ENCODE results near the gene FRAT2. TPM values are rescaled to one million over a fixed set of nuclear protein-coding genes. Genes with fewer than 3 reads are reported as not detected.

FRAT2 gene
- total and polyA plus RNA-seq, 10 of the 15 experiments (the other 5 are each of a cell fraction or from before 2014, with no cell fraction given), result 0.69 to 5.9 (median 3.8) TPM

DNA sequence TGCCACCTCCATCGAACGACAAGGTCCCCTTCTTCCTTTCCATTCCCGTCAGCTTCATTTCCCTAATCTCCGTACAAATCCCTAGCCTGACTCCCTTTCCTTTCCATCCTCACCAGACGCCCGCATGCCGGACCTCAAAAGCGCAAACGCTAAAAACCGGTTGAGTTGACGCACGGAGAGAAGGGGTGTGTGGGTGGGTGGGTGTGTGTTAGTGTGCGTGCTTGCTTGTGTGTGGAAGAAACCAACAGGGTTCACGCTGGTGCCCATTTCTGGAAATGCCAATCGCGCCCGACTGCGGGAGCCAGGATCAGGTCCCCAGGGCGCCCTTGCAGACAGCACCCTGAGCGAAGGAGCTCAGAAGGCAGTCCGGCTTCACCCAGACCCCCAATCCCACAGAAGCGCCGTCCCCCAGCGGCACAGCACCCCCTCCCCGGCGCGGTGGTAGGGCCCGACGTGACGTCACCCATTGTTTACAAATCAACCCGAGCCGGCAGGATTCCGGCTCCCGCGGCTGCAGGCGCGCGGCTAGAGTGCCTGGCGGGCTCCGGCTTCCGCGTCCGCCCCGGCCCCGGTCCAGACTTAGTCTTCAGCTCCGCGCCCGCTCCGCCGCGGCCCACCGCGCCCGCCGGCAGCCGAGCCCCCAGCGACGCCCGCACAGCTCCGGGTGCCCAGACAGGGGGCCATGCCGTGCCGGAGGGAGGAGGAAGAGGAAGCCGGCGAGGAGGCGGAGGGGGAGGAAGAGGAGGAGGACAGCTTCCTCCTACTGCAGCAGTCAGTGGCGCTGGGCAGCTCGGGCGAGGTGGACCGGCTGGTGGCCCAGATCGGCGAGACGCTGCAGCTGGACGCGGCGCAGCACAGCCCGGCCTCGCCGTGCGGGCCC, 15.5 kb downstream of the FRAT2 start, which contains the start of gene FRAT1:
TSS of gene FRAT1 (plus strand) at position 500 of the 880 bp plus-strand sequence. CDS start at position 683, 183 bp downstream.
- Histone ChIP-seq H3K9ac (ENCODE audit: control insufficient read depth, insufficient read depth, low read length) (peak within 1 kb of the TSS; percentile 91), H3K4me3 (peak within 1 kb of the TSS; percentile 92), H3K4me1 (ENCODE audit: control insufficient read depth, insufficient read depth, low read length) (peaks cover 7% of the 10 kb centered on the region), H2AFZ (ENCODE audit: control insufficient read depth, low read depth, low read length) (peak within 1 kb of the TSS; percentile 100), H3K27me3 (replicated peaks in 1 of 2; ENCODE audit: control insufficient read depth in 2 of 2, insufficient read depth in 2 of 2, low read length in 1 of 2) (peaks cover 12% of the 10 kb centered on the region in 2 experiments), H3K9me3 (replicated peaks; ENCODE audit: control insufficient read depth, insufficient read depth, low read length) (no peaks in the 10 kb centered on the region), H3K27ac (ENCODE audit: control insufficient read depth, insufficient read depth) (peak within 1 kb of the TSS; percentile 89), H3K4me2 (ENCODE audit: control insufficient read depth, insufficient read depth) (peak within 1 kb of the TSS; percentile 97), H3K36me3 (ENCODE audit: control insufficient read depth in 2 of 2, insufficient read depth in 2 of 2, low read length in 1 of 2) (no peaks in the 10 kb centered on the region), H4K20me1 (ENCODE audit: control insufficient read depth, insufficient read depth) (no peaks in the 10 kb centered on the region), H3K79me2 (ENCODE audit: control insufficient read depth, insufficient read depth, low read length) (no peaks in the 10 kb centered on the region)
- BruUV-seq (replicated peaks), result no TSS peak
- FAIRE-seq, result peak; percentile 95
- ChIA-PET CTCF (interaction anchor here (0.6 to 2.1 kb wide), 2 partner anchors 40 to 1061 kb away, joined by 3 to 9 read pairs; no protein-coding TSS in a partner anchor), SMC1A (ENCODE audit: uncharacterized antibody, unreplicated experiment) (no interaction called here), POLR2A (interaction anchor here (0.7 to 0.9 kb wide), 2 partner anchors 11 to 14 kb away, joined by 3 to 4 read pairs; no protein-coding TSS in a partner anchor), RAD21 (ENCODE audit: unreplicated experiment) (interaction anchor here (1.1 kb wide), 1 partner anchor 40 kb away, joined by 3 read pairs; no protein-coding TSS in a partner anchor)
- peak; percentile 43 for DNase-seq (ENCODE audit: low read depth, low spot score)
- ATAC-seq, result peak; percentile 81
- in situ Hi-C loops (cut with MboI) (no loop called here), intact Hi-C loops (cut with micrococcal nuclease; ENCODE audit: unreplicated experiment) (no loop called here)
- 1% methylated on average over 52 of the region's 79 CpGs for WGBS (ENCODE audit: insufficient coverage, insufficient replicate concordance, low lambda C conversion rate, missing lambda C conversion rate)
- TF ChIP-seq SP1 (IDR thresholded peaks at IDR 0.05; ENCODE audit: low read depth, low read length), result peak; percentile 42
- TF ChIP-seq PAX5 (IDR thresholded peaks at IDR 0.05; ENCODE audit: borderline replicate concordance, low read depth, low read length), result 0 out of 2 replicates have a peak, but pooled peaks have one; percentile 8
- TF ChIP-seq SMARCA5 (IDR thresholded peaks at IDR 0.05), result 0 out of 2 replicates have a peak, but pooled peaks have one; percentile 54
- TF ChIP-seq POLR2AphosphoS2 (IDR thresholded peaks at IDR 0.05; ENCODE audit: low read depth, low read length), result no peak
- peak; percentile 83 for TF ChIP-seq RB1 (IDR thresholded peaks at IDR 0.05; ENCODE audit: borderline replicate concordance)
- no peak for TF ChIP-seq NFYB (IDR thresholded peaks at IDR 0.05; ENCODE audit: insufficient read depth, low read depth, low read length)
- TF ChIP-seq, protein P1, sequence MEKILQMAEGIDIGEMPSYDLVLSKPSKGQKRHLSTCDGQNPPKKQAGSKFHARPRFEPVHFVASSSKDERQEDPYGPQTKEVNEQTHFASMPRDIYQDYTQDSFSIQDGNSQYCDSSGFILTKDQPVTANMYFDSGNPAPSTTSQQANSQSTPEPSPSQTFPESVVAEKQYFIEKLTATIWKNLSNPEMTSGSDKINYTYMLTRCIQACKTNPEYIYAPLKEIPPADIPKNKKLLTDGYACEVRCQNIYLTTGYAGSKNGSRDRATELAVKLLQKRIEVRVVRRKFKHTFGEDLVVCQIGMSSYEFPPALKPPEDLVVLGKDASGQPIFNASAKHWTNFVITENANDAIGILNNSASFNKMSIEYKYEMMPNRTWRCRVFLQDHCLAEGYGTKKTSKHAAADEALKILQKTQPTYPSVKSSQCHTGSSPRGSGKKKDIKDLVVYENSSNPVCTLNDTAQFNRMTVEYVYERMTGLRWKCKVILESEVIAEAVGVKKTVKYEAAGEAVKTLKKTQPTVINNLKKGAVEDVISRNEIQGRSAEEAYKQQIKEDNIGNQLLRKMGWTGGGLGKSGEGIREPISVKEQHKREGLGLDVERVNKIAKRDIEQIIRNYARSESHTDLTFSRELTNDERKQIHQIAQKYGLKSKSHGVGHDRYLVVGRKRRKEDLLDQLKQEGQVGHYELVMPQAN (conservative IDR thresholded peaks at IDR 0.05), result peak; percentile 98
- 0 out of 2 replicates have a peak, but pooled peaks have one; percentile 89 for TF ChIP-seq STAT1 (conservative IDR thresholded peaks at IDR 0.05)
- peak in 1 of 2 experiments; percentile 30; a peak in 1 of 4 replicates for TF ChIP-seq IKZF2 (IDR thresholded peaks at IDR 0.05)
- TF ChIP-seq, protein P2, sequence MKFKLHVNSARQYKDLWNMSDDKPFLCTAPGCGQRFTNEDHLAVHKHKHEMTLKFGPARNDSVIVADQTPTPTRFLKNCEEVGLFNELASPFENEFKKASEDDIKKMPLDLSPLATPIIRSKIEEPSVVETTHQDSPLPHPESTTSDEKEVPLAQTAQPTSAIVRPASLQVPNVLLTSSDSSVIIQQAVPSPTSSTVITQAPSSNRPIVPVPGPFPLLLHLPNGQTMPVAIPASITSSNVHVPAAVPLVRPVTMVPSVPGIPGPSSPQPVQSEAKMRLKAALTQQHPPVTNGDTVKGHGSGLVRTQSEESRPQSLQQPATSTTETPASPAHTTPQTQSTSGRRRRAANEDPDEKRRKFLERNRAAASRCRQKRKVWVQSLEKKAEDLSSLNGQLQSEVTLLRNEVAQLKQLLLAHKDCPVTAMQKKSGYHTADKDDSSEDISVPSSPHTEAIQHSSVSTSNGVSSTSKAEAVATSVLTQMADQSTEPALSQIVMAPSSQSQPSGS (IDR thresholded peaks at IDR 0.05; ENCODE audit: low read length), result peak; percentile 53; the same call in 1 of the 2 replicates
- TF ChIP-seq ASH2L (IDR thresholded peaks at IDR 0.05; ENCODE audit: borderline replicate concordance, low read depth), result no peak
- TF ChIP-seq SIX5 (IDR thresholded peaks at IDR 0.05; ENCODE audit: low read depth, low read length, severe bottlenecking), result peak; percentile 40
- 0 out of 2 replicates have a peak, but pooled peaks have one; percentile 12 for TF ChIP-seq SPI1 (IDR thresholded peaks at IDR 0.05; ENCODE audit: borderline replicate concordance, insufficient read depth, low read depth, low read length)
- TF ChIP-seq, protein P3, sequence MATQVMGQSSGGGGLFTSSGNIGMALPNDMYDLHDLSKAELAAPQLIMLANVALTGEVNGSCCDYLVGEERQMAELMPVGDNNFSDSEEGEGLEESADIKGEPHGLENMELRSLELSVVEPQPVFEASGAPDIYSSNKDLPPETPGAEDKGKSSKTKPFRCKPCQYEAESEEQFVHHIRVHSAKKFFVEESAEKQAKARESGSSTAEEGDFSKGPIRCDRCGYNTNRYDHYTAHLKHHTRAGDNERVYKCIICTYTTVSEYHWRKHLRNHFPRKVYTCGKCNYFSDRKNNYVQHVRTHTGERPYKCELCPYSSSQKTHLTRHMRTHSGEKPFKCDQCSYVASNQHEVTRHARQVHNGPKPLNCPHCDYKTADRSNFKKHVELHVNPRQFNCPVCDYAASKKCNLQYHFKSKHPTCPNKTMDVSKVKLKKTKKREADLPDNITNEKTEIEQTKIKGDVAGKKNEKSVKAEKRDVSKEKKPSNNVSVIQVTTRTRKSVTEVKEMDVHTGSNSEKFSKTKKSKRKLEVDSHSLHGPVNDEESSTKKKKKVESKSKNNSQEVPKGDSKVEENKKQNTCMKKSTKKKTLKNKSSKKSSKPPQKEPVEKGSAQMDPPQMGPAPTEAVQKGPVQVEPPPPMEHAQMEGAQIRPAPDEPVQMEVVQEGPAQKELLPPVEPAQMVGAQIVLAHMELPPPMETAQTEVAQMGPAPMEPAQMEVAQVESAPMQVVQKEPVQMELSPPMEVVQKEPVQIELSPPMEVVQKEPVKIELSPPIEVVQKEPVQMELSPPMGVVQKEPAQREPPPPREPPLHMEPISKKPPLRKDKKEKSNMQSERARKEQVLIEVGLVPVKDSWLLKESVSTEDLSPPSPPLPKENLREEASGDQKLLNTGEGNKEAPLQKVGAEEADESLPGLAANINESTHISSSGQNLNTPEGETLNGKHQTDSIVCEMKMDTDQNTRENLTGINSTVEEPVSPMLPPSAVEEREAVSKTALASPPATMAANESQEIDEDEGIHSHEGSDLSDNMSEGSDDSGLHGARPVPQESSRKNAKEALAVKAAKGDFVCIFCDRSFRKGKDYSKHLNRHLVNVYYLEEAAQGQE (IDR thresholded peaks at IDR 0.05; ENCODE audit: low read depth, low read length), result no peak
- TF ChIP-seq HDAC6 (IDR thresholded peaks at IDR 0.05; ENCODE audit: unreplicated experiment), result peak; percentile 27
- TF ChIP-seq ZNF207 (IDR thresholded peaks at IDR 0.05; ENCODE audit: borderline replicate concordance), result peak; percentile 40; the same call in 1 of the 2 replicates
